HL-60 (cell line): ENCODE measurements around the gene SMU1.

Experiments used
- DNase-seq, 2 experiments: peaks; one replicate each; pipeline ENCODE4 v3.0.0-alpha.2; 2010 to 2020; ENCODE audit warnings: low read depth in 1 of 2, low spot score in 1 of 2
- H3K27ac ChIP-seq: fragments of 250-450 bp; sonication (Bioruptor Pico); replicated peaks from 2 replicates; pipeline ENCODE4 v1.5.1; 2020; ENCODE audit warnings: mild to moderate bottlenecking, moderate library complexity
- H3K27me3 ChIP-seq: fragments of 250-450 bp; sonication (Bioruptor Pico); 2 replicates; pipeline ENCODE4 v1.5.1; 2021; ENCODE audit warnings: mild to moderate bottlenecking, moderate library complexity; ENCODE audit not compliant: insufficient read depth, poor library complexity, severe bottlenecking
- H3K4me3 ChIP-seq: replicated peaks from 2 replicates; pipeline ENCODE4 v1.5.1; 2011; ENCODE audit warnings: mild to moderate bottlenecking, control low read depth, low read length; ENCODE audit not compliant: insufficient read depth
- GABPA ChIP-seq: IDR thresholded peaks from 2 replicates; pipeline ENCODE4 v1.6.1; 2012; ENCODE audit warnings: low read depth
- POLR2AphosphoS5 ChIP-seq: IDR thresholded peaks from 2 replicates; pipeline ENCODE4 v1.6.1; 2012; ENCODE audit warnings: low read depth
- REST ChIP-seq: IDR thresholded peaks from 2 replicates; pipeline ENCODE4 v1.6.1; 2012; ENCODE audit warnings: low read depth; ENCODE audit not compliant: insufficient replicate concordance
- SPI1 ChIP-seq: IDR thresholded peaks from 2 replicates; pipeline ENCODE4 v1.6.1; 2012; ENCODE audit warnings: low read depth, mild to moderate bottlenecking, borderline replicate concordance
- TF ChIP-seq, protein P1 (sequence below): IDR thresholded peaks from one replicate; pipeline ENCODE4 v1.5.1; 2011; ENCODE audit warnings: low read length, control low read depth, inconsistent platforms; ENCODE audit not compliant: insufficient read depth

SMU1 gene

GRCh38 chr9:33104401-33104800 is 27.9 kb upstream of the SMU1 start:
- no peak for DNase-seq
- no peak overlapping the region for H3K4me3 ChIP-seq
- TF ChIP-seq SPI1 (no peak), REST (no peak), GABPA (no peak), POLR2AphosphoS5 (no peak)
- TF ChIP-seq, protein P1, sequence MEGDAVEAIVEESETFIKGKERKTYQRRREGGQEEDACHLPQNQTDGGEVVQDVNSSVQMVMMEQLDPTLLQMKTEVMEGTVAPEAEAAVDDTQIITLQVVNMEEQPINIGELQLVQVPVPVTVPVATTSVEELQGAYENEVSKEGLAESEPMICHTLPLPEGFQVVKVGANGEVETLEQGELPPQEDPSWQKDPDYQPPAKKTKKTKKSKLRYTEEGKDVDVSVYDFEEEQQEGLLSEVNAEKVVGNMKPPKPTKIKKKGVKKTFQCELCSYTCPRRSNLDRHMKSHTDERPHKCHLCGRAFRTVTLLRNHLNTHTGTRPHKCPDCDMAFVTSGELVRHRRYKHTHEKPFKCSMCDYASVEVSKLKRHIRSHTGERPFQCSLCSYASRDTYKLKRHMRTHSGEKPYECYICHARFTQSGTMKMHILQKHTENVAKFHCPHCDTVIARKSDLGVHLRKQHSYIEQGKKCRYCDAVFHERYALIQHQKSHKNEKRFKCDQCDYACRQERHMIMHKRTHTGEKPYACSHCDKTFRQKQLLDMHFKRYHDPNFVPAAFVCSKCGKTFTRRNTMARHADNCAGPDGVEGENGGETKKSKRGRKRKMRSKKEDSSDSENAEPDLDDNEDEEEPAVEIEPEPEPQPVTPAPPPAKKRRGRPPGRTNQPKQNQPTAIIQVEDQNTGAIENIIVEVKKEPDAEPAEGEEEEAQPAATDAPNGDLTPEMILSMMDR: no peak
- H3K27ac ChIP-seq: no peak overlapping the region
- H3K27me3 ChIP-seq: no peaks in the 10 kb centered on the region

- TF ChIP-seq POLR2AphosphoS5 (no peak), SPI1 (no peak), REST (no peak), GABPA (no peak)
- TF ChIP-seq, protein P1: no peak
- Histone ChIP-seq H3K27me3 (no peaks in the 10 kb centered on the region), H3K4me3 (no peak overlapping the region), H3K27ac (no peak overlapping the region)
- DNase-seq: no peak
These were observed 27.2 kb upstream of the SMU1 start for GRCh38 chr9:33103501-33104281.

DNA sequence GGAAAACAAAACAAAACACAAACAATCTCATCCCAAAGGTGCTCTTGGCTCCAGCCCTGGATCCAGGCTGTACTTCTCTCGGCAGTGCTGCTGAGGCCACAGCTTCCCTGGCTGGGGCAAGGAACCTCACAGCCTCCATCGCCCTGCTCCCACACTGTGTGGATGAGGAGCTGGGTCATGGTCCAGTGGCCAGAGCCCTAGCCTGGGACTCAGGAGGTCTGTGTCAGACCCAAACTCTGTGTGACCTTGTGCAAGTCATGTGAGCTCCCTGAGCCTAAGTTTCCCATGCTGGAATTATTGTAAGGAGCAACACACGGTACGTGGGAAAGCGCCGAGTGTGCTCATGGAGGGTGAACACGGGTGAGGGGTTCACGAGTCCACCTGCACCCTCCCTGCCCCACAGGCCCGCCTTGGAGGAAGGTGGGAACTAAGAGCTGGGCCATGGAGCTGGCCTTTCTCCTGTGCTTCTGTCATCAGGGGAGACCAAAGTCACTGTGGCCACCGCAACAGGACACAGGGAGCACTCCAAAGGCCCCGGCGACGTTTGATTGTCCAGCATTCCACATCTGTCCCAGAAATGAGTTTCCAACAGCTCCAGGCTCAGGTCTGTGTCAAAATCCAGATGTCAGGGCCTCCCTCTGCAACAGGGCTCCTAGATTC is 26.2 kb upstream of the SMU1 start:
- no peak for DNase-seq
- no peaks in the 10 kb centered on the region for H3K27me3 ChIP-seq
- H3K27ac ChIP-seq: no peak overlapping the region
- H3K4me3 ChIP-seq: no peak overlapping the region
- no peak for TF ChIP-seq SPI1
- TF ChIP-seq REST: no peak
- TF ChIP-seq POLR2AphosphoS5: no peak
- no peak for TF ChIP-seq GABPA
- TF ChIP-seq, protein P1: no peak
